HG03045 (cell line): ENCODE data around the gene SKIC8.

Experiments
- ATAC-seq: cut with Tn5 transposase; IDR thresholded peaks from one replicate; pipeline ENCODE4 v1.9.1; 2021; ENCODE audit warnings: mild to moderate bottlenecking, moderate library complexity; ENCODE audit not compliant: unreplicated experiment

The SKIC8 gene

GRCh38 chr15:78322243-78322642 is 22.8 kb upstream of the SKIC8 start:
- no peak for ATAC-seq

DNA sequence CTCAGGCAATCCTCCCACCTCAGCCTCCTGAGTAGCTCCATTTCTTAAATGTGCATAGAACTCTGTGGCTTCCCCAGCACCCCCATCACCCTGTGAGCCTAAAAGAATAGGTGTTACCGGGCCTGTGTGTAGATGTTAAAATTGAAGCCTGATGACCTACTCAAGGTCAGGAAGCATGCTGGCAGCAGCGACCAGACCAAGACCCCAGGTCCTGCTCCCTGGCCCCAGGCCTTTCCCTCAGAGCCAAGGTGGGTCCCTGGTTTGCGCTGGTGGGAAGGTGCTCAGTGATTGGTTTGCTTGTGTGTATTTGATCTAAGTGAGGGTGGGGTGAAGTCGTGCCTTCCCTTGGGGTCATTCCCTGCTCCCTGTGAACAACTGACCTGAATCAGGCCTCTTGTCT is 22.4 kb upstream of the SKIC8 start:
- ATAC-seq: no peak

DNA sequence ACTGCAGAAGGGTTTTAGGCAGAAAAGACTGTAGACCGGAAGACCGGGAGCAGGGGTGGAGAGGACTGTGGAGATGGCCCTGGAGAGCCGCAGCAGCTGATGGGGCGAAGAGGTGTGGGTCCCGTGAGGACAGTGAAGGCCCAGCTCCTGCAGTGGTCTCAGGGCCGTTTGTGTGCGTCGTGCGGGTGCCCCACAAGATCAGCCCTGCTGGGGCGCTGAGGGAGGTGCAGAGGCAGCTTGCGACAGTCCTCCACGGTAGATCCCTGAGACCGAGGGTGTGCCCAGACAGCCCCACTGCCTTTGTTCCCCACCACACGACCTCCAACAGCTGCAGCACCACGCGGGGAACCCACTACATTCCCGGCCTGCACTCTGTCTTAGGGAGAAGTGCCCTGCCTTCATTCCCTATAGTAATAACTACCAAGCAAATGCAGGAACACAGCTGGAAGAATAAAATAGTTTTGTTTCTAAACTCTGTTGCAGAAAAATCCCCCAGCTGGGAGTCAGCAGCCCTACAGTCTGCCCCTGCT is 21.7 kb upstream of the SKIC8 start:
- ATAC-seq: no peak

DNA sequence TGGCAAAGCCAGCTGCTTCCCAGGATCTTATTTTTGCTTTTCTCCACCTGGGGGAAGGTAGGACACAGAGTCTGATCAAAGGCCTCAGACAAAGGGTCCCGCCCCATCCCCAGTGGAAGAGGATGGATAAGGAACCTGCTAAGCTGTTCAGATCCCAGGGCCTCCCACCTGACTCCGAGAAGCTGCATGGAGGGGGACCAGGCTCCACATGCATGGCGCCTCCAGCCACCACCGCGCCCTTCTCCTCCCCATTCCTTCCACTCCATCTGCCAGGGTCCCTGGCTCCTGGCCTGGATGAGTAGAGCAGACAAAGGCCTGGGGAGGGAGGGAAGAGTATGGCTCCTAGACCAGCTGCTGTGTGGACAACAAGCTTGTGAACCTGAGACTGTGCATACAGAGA is 20.8 kb upstream of the SKIC8 start:
- no peak for ATAC-seq

DNA sequence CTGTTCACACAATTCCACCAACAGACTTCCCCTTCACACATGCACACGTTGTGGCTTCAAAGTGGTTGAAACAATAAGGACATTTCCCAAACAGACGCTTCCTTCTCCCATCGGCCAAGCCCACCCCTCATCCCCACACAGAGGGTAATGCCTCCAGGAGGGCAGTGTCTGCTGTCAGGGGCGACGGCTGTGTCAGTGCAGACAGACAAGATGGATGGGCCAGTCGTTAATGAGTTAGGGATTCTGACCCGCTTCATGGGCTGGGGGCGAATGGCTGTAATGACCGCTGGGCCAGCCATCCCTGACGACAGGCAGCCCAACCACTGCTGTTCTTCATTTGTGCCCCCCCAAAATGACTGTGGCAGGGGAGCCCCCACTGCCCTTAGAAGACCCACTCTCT is 20.2 kb upstream of the SKIC8 start:
- ATAC-seq: no peak

GRCh38 chr15:78317145-78317836 is 17.9 kb upstream of the SKIC8 start:
- ATAC-seq: no peak

DNA sequence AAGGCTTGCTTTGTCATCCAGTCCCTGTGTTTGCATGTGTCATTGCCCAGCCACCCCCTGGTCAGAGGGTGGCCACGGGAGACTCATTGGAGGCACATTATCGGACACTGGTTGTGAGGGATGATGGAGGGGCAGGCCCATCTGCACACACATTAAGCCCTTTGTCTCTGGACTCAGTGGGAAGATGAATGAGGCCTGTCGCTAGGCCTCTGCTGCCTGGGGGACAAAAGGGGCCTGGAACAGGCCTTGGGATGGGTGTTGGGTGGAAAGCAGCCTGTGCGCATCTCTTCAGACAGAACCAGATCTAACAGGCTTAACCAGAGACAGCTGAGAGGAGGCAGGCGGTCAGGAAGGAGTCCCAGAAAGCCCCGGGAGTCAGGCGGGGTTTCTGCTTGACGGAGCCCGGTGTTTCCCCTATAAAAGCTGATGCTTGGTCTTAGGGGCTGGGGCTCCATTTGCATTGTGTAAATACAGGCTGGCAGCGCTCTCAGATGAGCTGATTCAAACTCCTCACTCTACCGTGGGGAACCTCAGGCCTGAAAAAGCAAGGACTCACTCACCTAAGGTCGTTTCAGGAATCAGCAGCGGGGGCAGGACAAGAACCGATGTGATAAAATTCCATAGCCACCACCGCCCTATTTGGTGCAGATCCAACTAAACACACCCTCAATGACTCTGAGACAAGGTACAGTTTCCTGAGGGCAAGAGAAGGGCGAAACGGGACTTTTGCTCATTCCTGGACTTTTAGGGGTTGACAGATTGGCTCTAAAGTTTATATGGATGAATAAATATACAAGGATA is 17.1 kb upstream of the SKIC8 start:
- ATAC-seq: no peak

GRCh38 chr15:78315686-78316282 is 16.4 kb upstream of the SKIC8 start:
- no peak for ATAC-seq

- no peak for ATAC-seq
Measured at GRCh38 chr15:78314181-78314581, 14.8 kb upstream of the SKIC8 start.

- no peak for ATAC-seq
Measured at GRCh38 chr15:78313383-78313782, 14.0 kb upstream of the SKIC8 start.

- no peak for ATAC-seq
Measured at GRCh38 chr15:78312957-78313356, 13.5 kb upstream of the SKIC8 start.

- no peak for ATAC-seq
Measured at GRCh38 chr15:78312536-78312935, 13.1 kb upstream of the SKIC8 start.

DNA sequence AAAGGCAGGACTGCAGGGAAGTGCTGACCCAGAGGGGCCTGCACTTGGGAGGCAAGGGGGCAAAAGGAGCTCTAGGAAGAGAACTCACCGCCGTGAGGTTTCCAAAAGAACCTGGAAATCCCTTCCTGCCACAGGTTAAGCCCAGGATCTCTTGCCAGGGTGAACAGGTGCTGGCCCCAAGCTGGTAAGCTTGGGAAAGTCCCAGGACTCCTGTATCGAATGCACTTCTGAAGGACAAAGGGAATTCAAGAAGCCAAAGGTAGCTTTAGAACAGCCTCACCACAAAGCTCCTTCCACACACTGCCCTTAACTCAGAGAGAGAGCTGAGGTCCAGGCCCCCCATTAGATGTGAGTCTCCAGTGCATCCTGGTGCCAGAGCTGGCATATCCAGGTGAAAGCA is 11.9 kb upstream of the SKIC8 start:
- ATAC-seq: no peak

DNA sequence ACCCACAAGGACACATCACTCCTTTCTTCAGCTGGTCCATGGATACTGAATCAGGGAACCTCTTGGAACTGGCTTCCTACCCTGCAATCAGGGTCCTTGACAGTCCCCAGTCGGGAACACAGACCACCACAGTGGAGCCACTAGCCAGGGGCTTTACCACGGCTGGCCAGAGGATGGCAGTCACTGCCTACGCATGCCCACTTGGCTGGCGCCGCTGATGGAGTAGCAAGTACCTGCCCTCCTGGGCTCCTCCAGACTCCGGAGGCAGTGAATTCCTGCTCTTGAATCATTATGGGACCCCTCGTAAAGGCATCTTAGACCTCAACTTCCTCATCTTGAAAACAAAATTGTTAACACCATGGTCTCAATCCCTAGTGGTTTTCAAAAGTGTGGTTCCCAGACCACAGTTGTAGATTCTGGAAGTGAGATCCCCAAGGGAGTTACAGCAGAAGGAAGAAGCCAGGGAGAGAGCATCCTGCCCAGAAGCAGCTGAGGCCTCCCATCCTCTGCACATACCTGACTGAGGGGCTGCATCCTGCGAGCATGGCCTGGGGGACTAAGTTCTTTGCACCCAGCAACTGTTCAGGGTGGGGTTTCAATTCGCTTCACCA is 9.1 kb upstream of the SKIC8 start:
- ATAC-seq: no peak

DNA sequence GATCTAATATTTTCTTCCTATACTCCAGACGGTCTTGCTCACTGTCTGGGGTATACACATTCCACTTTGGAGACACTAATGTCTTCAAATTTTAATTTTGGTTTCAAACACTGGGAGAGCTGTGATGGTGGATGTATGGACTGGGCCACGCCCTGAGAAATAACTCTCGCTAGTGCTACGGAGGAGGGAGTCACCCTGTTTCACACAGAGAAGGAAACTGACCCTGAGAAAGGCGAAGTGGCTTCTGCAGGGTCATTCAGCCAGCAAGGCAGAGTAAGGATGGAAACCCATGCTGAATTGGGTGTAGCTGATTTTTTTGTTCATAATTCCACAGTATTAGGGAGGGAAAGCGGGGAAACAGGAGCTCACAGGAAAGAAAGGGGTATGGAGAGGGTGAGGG is 8.6 kb upstream of the SKIC8 start:
- ATAC-seq: no peak

- ATAC-seq: no peak
Measured at GRCh38 chr15:78306176-78306774, 6.9 kb upstream of the SKIC8 start.

GRCh38 chr15:78304216-78305066 is 5.0 kb upstream of the SKIC8 start:
- no peak for ATAC-seq

DNA sequence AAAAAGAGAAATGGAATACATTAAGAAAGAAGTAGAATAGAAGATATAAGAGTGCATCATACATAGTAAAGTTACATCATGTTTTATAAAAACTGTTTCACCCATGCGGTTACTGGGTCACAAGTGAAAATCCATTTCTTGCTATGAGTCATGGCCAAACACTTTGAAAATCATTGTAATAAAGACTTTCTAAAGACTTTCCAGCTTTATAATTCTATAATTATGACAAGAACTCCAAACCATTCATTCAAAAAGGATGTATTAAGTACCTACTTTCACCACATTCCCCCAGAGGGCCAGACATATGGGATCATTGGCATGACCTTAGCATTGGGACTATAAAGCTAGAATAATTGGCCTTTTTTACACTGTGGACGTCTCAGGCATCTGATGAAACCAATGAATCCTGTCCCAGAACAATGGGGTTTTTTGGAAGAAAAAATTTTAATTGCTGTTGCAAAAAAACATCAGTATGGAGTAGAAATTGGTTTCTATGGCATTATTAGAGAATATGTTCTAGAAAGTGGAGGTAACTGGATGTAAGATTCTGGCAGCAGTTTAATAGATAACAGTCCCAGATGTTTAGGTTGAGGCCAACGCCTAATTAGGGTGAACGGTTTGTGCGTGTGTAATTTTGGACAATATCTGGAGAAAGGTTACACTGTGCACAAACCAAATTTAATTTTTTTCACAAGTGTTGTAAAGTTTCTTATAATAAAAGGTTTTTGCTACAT is 3.3 kb upstream of the SKIC8 start:
- ATAC-seq: no peak

DNA sequence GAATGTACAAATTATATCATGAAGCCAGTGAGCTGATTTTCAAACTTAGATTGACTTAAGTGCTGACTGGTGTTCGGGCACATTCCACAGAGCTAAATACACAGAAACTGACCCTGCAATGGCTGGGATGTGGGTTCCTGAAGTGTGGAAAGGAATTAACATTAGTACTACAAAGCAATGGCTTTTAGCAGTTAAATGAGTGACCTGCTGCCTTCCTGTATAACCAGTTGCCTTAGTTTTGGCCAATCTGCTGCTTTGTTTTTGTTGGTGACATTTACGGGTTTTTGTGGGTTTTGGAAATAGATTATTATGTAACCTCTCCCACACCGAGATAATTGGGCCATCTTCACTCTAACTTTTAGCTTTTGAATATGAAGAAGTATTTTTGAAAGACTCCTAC is 2.4 kb upstream of the SKIC8 start:
- no peak for ATAC-seq
